GM12891 (cell line): Measurements from ENCODE around the gene EEF1G.
A peak's percentile ranks its signal among the peaks of the same experiment; 100 is the strongest.

Experiments
- DNase-seq: peaks from one replicate; pipeline ENCODE4 v3.0.0; 2011; ENCODE audit warnings: low spot score; ENCODE audit not compliant: insufficient read length
- FAIRE-seq: peaks from 2 replicates; lab custom pipeline; 2011; peaks lifted over from hg19 to GRCh38; lab: Jason Lieb, UNC
- PAX5 ChIP-seq: IDR thresholded peaks from 2 replicates; pipeline ENCODE4 v1.6.1; 2011; ENCODE audit warnings: low read length, moderate library complexity, mild to moderate bottlenecking; ENCODE audit not compliant: insufficient read depth, severe bottlenecking
- POLR2A ChIP-seq: IDR thresholded peaks from 2 replicates; pipeline ENCODE4 v1.6.1; 2011; ENCODE audit warnings: low read depth, low read length, control low read depth
- POLR2AphosphoS5 ChIP-seq: IDR thresholded peaks from 2 replicates; pipeline ENCODE4 v1.6.1; 2011; ENCODE audit warnings: low read depth, low read length, control low read depth
- POU2F2 ChIP-seq: IDR thresholded peaks from 2 replicates; pipeline ENCODE4 v1.6.1; 2011; ENCODE audit warnings: low read depth, mild to moderate bottlenecking, control low read depth, low read length, moderate library complexity
- SPI1 ChIP-seq: IDR thresholded peaks from 2 replicates; pipeline ENCODE4 v1.6.1; 2011; ENCODE audit warnings: low read depth, low read length, control low read depth
- TAF1 ChIP-seq: IDR thresholded peaks from 2 replicates; pipeline ENCODE4 v1.6.1; 2011; ENCODE audit warnings: low read depth, low read length, control low read depth

EEF1G gene

DNA sequence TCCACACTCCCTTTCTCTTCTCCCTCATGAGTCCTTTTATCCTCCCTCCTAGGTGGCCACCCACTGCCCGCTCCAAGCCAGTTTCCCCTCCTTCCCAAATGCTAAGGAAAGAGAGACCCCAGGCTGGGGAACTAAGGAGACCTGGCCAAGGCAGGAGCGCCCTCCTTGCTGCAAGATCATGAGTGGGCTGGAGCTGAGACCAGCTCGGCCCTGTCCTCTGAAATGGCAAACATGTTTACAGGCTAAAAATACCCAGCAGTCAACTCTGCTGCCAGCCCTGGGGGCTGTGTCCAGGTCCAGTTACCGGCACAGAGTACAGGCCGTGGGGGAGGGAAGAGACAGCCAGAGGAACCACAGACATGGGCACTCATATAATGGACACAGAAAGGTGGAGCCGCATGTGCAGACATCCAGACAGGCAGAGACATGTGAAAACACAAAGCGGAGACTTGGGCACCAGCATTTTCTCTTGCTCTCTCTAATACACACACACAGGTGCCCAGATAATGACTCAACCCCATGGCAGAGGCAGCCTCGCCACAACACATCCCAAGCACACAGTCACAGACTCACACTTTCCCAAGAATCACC, 25.9 kb downstream of the EEF1G start:
- TF ChIP-seq PAX5: no peak
- no peak for TF ChIP-seq TAF1
- no peak for TF ChIP-seq POLR2AphosphoS5
- no peak for TF ChIP-seq POLR2A
- no peak for TF ChIP-seq POU2F2
- no peak for TF ChIP-seq SPI1
- no peak for DNase-seq
- FAIRE-seq: no peak

- FAIRE-seq (no peak), DNase-seq (no peak)
- no peak for TF ChIP-seq POU2F2
- TF ChIP-seq TAF1: no peak
Observed at GRCh38 chr11:62546929-62547625, 26.6 kb downstream of the EEF1G start.

DNA sequence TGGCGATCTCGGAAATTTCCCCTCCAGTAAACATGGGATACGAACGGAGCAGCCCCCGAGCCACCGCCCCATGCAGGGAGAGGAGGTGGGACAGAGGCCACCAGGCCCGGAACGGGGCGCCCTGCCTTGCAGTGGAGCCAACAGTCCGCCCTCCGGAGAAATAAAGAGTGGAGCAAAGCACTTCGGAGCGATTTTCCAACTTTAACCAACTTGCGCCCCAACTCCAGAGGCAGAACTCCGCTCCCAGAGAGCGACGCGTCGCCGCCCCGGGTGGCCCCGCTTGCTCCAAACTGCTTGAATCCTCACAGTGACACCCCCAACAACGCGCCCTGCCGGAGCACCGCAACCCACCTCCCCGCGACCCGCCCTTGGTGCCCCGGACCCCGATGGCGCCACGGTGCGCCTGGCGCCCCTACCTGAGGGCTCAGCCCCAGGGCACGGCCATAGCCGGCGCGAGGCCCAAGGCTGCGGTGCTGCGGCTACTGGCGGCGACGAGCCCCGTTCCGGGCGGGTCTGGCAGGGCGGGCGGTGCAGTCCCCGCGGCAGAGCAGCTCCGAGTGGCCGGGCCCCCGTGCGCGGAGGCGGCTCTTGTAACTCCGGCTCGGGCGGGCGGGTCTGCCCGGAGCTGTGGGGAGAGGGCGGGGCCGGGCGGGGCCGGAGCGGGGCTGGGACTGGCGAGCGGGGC, 27.3 kb downstream of the EEF1G start, which contains the start of gene AHNAK:
TSS of gene AHNAK (minus strand) at position 563 of the 685 bp plus-strand sequence. CDS start 10,708 bp downstream, outside the sequence.
- TF ChIP-seq PAX5 (no peak), POU2F2 (no peak), POLR2A (no peak), TAF1 (no peak), POLR2AphosphoS5 (no peak), SPI1 (no peak)
- DNase-seq: no peak
- FAIRE-seq: no peak

- no peak for DNase-seq
- FAIRE-seq: no peak
- TF ChIP-seq TAF1 (no peak), SPI1 (no peak), POU2F2 (no peak), PAX5 (no peak), POLR2AphosphoS5 (no peak), POLR2A (no peak)
Observed at GRCh38 chr11:62545437-62546243, 28.1 kb downstream of the EEF1G start.

DNA sequence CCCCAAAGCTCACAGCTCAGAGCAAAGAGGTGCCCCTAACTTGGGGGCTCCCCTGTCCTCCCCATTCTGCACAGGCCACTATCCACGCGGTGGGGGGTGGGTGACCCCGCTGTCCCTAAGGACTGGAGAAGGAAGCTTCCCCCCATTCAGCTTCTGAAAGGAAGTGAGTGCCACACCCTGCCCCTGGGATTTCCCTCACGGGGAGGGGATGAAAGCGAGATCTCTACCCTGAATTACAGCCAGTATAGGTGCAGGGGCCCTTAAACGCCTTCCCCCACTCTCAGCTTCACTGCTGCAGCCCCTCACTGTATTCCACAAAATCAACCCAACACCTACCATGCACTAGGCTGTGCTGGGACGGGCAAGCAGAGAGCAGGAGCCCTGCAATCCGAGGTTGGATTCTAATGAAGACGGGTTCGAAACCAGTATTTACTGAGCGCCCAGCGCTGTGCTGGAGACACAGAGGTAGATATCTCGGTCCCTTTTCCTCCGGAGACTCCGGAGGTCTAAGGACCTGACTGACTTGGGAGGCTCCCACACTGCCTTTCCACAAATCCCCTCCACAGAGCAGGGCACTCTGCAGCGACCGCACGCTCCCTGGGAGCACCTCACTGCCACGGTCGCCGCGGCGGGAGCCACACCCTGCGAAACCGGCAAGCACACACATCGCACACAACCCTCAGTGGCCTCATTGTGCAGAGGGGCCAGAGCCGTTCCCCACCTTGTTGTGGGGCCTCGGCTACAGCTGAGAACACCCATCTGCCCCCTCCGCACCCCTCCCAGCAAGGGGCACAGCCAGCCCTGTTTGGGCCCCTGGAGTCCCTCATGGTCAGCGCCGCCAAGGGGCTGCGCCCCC, 28.9 kb downstream of the EEF1G start:
- FAIRE-seq (no peak), DNase-seq (no peak)
- TF ChIP-seq PAX5 (no peak), SPI1 (no peak), TAF1 (no peak), POLR2AphosphoS5 (no peak)

GRCh38 chr11:62543680-62544444, 29.8 kb downstream of the EEF1G start:
- no peak for DNase-seq
- no peak for FAIRE-seq
- TF ChIP-seq POU2F2 (no peak), POLR2AphosphoS5 (no peak), TAF1 (no peak), SPI1 (no peak), POLR2A (no peak)

DNA sequence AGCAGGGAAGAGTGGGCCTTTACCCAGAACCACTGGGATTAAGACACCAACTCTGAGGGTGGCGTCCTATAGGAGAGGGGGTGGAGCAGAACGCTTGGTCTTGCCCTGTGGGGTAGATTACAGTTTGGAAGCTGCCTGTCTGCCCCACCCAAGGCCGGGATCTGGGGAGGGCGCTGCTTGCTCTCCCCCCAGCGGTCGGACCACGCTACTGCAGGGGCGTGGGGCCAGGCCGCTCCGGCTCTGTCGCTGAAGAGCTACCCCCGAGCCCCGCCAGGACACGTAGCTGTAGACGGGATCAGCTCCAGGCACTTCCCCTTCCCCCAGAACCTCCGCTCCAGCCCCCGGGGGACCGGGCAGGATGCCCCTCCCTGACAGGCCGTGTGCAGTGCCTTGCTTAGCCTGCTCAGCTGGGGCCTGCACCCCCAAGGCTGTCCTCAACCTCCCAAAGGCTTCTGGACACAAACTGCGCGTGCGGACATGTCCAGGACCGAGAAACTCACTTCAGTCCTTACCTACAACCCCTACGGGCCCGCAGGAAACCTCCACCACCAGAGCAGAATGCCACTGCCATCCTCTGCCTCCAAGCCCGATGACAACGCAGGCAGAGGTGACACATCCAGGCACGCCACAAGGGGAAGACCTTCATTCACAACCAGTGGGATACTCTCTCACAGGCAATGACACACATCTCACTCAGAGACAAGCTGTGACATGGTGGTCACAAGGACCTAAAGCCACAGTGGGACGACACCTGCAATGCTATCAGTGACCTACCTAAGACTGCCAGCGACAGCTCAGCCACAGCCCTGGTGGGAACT, 30.7 kb downstream of the EEF1G start:
- TF ChIP-seq TAF1: no peak
- TF ChIP-seq POU2F2: no peak
- no peak for TF ChIP-seq POLR2A
- no peak for TF ChIP-seq POLR2AphosphoS5
- TF ChIP-seq PAX5: no peak
- TF ChIP-seq SPI1: no peak
- FAIRE-seq (peak; percentile 83), DNase-seq (peak; percentile 65)
